Neural progenitor cell (in vitro differentiated cells): ENCODE results near the gene KCNS1.

Source experiments
- EZH2 ChIP-seq: fragments of 200-600 bp; sonication (generic); IDR thresholded peaks from 2 replicates; pipeline ENCODE4 v1.6.1; 2017; ENCODE audit warnings: antibody characterized with exemption, mild to moderate bottlenecking, moderate library complexity
- TF ChIP-seq, protein P1 (sequence below): fragments of 200-600 bp; sonication (generic); IDR thresholded peaks from 2 replicates; pipeline ENCODE4 v1.5.1; 2017; ENCODE audit warnings: antibody characterized with exemption, mild to moderate bottlenecking

GRCh38 chr20:45118028-45118427 lies 17.1 kb upstream of the KCNS1 start:
- TF ChIP-seq, protein P1, sequence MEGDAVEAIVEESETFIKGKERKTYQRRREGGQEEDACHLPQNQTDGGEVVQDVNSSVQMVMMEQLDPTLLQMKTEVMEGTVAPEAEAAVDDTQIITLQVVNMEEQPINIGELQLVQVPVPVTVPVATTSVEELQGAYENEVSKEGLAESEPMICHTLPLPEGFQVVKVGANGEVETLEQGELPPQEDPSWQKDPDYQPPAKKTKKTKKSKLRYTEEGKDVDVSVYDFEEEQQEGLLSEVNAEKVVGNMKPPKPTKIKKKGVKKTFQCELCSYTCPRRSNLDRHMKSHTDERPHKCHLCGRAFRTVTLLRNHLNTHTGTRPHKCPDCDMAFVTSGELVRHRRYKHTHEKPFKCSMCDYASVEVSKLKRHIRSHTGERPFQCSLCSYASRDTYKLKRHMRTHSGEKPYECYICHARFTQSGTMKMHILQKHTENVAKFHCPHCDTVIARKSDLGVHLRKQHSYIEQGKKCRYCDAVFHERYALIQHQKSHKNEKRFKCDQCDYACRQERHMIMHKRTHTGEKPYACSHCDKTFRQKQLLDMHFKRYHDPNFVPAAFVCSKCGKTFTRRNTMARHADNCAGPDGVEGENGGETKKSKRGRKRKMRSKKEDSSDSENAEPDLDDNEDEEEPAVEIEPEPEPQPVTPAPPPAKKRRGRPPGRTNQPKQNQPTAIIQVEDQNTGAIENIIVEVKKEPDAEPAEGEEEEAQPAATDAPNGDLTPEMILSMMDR: no peak
- no peak for TF ChIP-seq EZH2
